ENCODE measurements around the gene STT3B.

The STT3B gene

DNA sequence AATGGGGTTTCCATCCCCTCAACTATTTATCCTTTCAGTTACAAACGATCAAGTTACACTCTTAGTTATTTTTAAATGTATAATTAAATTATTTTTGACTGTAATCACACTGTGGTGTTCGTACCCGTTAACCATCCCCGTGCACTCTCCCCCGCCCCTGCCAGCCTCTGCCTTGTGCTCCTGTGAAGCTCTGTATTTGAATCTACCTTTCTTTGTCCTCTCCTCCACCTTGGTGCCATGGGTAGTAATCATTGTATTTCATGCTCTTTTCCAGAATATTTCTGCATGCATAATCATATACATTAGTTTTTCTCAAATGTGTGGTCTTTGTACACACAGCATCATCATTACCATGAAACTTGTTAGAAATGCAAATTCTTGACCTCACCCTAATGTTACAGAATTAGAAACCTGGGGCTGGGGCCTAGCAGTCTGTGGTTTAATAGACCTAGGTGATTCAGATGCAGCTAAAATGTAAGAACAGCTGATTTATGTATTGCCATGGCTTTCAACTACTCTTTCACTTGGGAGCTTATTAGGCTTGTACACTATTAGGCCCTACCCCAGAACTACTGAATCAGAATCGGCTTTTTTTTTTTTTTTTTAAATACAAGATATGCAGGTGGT is 91.5 kb downstream of the STT3B start:
- DNase-seq (ENCODE audit: low spot score) = no peak
- TF ChIP-seq, protein P1, sequence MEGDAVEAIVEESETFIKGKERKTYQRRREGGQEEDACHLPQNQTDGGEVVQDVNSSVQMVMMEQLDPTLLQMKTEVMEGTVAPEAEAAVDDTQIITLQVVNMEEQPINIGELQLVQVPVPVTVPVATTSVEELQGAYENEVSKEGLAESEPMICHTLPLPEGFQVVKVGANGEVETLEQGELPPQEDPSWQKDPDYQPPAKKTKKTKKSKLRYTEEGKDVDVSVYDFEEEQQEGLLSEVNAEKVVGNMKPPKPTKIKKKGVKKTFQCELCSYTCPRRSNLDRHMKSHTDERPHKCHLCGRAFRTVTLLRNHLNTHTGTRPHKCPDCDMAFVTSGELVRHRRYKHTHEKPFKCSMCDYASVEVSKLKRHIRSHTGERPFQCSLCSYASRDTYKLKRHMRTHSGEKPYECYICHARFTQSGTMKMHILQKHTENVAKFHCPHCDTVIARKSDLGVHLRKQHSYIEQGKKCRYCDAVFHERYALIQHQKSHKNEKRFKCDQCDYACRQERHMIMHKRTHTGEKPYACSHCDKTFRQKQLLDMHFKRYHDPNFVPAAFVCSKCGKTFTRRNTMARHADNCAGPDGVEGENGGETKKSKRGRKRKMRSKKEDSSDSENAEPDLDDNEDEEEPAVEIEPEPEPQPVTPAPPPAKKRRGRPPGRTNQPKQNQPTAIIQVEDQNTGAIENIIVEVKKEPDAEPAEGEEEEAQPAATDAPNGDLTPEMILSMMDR (IDR thresholded peaks at IDR 0.05; ENCODE audit: extremely low read depth, missing control alignments) = no peak

DNA sequence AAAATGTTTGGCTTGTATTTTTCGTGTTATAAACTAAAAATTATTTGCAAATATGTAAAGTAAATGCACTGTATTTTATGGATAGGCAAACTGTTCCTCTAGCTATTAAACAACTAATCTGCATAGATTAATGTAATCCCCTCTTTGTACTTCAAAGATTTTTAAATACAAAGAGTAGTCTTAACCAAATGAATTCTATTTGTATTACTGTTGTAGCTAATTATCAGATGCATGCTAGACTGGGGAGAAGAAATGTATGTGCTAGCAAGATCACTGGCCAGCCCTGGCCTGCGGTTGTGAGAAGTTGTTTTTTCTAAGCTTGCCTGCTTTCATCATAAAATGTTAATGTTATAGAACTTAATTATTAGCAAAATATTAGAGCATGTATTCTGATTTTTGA is 92.6 kb downstream of the STT3B start:
- TF ChIP-seq, protein P1 (IDR thresholded peaks at IDR 0.05; ENCODE audit: extremely low read depth, missing control alignments) = no peak

DNA sequence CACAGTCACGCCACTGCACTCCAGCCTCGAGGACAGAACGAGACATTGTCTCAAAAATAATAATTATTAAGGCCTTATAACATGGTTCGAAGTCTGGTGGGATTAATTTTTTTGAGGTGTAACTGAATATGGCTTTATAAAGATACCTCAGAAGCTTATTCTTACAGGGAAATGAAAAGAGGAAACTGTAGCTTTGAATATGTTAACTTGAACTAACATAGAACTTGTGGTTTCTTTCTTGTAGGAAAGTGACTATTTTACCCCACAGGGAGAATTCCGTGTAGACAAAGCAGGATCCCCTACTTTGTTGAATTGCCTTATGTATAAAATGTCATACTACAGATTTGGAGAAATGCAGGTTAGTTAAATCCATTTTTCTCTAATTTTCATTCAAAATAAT is 96.3 kb downstream of the STT3B start:
- TF ChIP-seq, protein P1 (IDR thresholded peaks at IDR 0.05; ENCODE audit: extremely low read depth, missing control alignments) = no peak

More for the DNA sequence above, 92.6 kb downstream of the STT3B start:
- no peak for DNase-seq (ENCODE audit: low spot score)

DNA sequence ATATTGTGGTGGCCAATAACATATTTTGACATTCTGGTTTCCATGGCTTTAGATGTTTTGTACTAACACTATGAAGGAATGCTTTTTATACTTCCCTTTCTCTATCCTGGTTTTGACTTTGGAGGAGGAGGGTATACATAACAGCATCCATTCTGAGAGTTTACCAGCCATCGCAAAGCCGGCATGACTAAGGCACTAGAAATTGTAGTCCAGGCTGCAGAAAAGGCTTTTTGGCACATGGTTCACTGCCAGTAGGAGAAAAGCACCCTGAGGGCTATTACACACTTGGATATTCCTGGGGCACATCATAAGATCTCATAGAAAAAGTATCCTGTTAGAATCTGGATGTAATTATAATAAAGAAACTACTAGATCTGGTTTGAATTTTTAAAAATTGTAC is 101.8 kb downstream of the STT3B start:
- DNase-seq (ENCODE audit: low spot score) = no peak
- TF ChIP-seq, protein P1 (IDR thresholded peaks at IDR 0.05; ENCODE audit: extremely low read depth, missing control alignments) = no peak

More for the DNA sequence above, 96.3 kb downstream of the STT3B start:
- DNase-seq (ENCODE audit: low spot score) = no peak

DNA sequence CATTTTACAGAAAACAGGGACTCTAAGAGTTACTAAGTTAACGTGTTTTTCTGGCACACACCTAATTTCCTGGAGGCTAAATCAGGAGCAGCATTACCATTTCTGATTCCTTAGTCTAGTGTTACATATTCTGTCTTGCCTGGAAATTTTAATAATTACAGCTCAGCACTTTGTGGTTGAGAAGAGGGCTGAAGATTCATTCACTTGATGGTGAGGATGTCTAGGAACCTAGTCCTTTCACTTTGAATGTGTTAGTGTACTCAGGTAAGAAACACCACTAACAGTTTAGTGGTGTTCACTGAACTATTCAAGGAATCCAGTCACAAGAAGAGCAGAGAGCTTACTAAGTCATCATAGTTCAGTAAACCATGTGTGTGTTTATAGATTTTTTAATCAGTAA is 102.8 kb downstream of the STT3B start:
- DNase-seq (ENCODE audit: low spot score) = no peak
- TF ChIP-seq, protein P1 (IDR thresholded peaks at IDR 0.05; ENCODE audit: extremely low read depth, missing control alignments) = no peak

DNA sequence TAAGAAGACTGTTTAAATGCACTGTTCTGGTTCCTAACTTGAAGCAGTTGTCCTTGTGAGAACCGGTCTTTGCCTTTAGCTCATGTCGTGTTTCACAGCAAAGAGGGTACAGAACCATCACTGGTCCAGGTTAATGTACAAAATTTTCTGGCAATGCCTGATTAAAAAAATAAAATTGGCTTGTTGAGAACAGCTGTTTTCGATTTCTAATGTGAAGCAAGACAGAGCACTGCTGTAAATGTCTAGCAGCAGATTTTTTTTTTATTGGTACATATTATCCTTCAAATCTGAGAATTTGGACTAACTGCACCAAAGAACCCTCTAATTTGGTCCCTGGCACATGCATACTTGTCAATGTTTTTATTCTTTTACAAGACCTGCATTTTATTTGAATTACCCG is 103.3 kb downstream of the STT3B start:
- TF ChIP-seq, protein P1 (IDR thresholded peaks at IDR 0.05; ENCODE audit: extremely low read depth, missing control alignments) = no peak
- DNase-seq (ENCODE audit: low spot score) = no peak

DNA sequence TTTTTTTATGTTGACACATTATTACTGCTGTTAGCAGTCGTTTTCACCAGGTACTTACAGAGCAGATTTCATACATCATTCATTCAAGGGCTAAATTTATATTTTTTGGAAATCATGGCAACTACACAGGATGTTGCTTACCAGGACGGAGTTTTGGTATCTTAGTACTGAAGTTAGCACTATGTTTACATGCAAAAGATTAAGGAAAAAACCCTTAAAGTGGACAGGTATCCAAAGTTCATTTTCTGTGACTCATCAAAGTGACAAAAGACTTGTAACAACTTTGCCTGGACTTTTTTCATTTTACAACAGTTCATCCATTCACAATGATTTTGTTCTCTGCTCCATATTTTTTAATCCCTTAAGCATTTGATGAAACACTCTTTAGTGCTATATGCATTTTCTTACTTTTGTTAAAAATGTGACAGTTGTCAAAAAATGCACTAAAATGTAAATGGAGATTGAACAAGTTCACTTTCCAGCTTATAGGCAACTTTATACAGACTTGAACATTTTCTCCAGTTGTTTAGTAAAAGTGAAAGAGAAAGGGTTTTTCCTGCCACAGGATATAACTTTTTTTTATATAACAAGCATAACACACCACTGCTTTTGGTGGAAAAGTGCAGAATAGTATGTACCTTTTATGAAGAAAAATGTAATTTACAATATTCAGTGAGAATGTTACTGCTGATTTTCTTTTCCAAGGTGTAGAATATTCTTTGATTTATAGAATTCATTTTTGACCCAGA is 104.1 kb downstream of the STT3B start:
- TF ChIP-seq, protein P1 (IDR thresholded peaks at IDR 0.05; ENCODE audit: extremely low read depth, missing control alignments) = no peak
- no peak for DNase-seq (ENCODE audit: low spot score)
